H54 (cell line): Measurements from ENCODE around the gene AQP10.
"Not testable (repeated sequence)": the region's sequence is repeated elsewhere in the genome, so short reads cannot be mapped to it uniquely, and the experiment has no call there.

ENCODE experiments used
- DNase-seq: peaks from one replicate; pipeline ENCODE4 v3.0.0; 2011; ENCODE audit warnings: low spot score, mixed read lengths; ENCODE audit not compliant: insufficient read length
- FAIRE-seq: peaks from 3 replicates; lab custom pipeline; 2011; peaks lifted over from hg19 to GRCh38; lab: Jason Lieb, UNC
- POLR2A ChIP-seq: IDR thresholded peaks from 2 replicates; pipeline ENCODE4 v1.6.1; 2011; ENCODE audit warnings: low read depth, mild to moderate bottlenecking, low read length

AQP10 gene

DNA sequence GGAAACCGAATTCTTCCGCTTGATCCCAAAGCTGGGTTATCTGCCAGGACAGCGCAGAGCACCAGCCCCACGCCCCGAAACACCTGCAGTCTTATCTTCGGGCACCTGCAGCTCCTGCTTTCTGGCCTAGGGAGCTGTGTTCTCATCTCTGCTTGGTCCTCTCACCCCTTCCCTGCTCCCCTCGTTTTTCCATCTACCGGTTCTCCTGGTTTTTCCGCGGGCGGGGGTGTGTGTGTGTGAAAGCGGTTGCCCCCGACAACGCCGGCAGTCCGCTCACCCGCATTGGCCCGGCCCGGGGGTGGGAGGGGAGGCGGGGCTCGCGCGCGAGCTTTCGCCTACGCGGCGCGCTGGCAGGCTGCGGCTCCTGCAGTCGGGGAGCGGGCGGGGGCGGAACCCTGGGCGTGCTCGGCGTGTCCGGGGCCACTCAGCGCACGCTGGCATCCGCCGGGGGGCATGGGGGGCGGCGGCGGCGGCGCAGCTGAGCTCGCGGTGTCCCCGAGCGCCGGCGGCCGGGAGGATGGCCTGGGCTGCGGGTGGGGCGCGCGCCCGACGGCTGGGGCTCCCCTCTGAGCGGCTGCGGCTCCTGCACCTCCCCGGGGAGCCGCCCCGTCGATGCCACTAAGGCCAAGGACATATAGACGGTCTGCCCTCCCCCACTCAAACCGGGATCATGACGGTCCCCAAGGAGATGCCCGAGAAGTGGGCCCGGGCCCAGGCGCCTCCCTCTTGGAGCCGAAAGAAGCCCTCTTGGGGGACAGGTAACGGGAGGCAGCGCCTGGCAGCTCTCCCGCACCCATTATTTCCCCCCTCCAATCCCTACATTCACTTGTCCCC, 7.6 kb downstream of the AQP10 start:
- DNase-seq = peak; percentile 53
- TF ChIP-seq POLR2A = 0 out of 2 replicates have a peak, but pooled peaks have one; percentile 8
- FAIRE-seq = no peak

DNA sequence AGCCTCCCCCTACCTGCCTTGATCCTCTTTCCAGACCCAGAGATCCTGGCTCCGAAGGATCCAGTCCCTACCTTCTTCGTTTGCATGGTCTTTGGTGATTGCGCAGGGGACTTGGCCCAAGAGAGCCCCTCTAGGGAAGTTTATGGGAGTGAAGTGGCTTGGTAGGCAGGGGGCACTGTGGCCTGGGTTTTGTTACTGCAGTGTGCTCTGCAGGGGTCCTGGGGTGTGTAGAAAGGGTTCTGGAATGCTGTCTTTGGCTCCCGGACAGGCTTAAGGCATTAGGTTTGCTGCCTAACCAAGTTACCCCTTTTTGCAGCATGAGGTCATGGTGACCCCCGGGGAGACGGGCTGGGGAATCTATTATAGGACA, 8.2 kb downstream of the AQP10 start:
- no peak for DNase-seq
- no peak for FAIRE-seq

DNA sequence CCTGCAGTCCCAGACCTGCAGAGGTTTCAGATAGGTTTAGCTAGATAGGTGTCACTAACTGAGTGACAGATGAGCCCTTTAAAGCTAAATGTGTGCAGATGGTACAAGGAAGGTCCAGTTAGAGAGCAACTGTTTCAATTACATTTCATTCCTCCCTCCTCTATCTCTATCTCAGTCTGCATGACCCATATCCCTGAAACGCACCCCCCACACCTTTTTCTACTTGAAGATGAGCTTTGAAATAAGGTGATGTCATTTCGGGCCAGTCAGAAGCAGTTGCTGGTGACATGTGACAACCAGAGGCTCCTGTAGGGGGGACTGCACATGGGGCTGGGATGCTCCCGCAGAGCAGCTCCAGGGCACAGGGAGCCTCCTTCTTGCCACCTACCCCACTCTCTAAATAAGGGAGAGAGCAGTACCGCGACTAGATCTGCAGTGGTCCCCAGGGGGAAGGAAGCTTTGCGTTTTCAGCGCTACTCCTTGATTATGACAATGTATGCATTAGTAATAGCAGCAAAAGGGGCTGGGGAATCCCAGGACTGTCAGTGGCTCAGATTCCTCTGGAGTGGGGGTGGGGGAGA, 8.7 kb downstream of the AQP10 start:
- FAIRE-seq (no peak), DNase-seq (no peak)
- TF ChIP-seq POLR2A = no peak

More for the DNA sequence above, 8.2 kb downstream of the AQP10 start:
- no peak for TF ChIP-seq POLR2A

DNA sequence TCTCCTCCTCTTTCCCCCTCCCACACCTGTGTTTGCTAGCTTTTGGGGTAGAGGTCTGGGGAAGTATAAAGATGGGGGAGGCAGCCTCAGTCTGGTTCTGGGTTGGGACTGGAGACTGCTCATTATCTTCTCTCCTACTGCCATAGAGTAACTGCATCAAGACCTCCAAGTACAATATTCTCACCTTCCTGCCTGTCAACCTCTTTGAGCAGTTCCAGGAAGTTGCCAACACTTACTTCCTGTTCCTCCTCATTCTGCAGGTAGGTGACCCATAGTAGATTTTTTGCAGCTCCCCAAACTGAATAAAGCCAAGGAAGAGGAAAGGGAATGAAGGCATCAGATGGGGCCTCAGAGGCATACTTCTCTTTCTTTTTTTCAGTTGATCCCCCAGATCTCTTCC, 9.8 kb downstream of the AQP10 start:
- no peak for TF ChIP-seq POLR2A

DNA sequence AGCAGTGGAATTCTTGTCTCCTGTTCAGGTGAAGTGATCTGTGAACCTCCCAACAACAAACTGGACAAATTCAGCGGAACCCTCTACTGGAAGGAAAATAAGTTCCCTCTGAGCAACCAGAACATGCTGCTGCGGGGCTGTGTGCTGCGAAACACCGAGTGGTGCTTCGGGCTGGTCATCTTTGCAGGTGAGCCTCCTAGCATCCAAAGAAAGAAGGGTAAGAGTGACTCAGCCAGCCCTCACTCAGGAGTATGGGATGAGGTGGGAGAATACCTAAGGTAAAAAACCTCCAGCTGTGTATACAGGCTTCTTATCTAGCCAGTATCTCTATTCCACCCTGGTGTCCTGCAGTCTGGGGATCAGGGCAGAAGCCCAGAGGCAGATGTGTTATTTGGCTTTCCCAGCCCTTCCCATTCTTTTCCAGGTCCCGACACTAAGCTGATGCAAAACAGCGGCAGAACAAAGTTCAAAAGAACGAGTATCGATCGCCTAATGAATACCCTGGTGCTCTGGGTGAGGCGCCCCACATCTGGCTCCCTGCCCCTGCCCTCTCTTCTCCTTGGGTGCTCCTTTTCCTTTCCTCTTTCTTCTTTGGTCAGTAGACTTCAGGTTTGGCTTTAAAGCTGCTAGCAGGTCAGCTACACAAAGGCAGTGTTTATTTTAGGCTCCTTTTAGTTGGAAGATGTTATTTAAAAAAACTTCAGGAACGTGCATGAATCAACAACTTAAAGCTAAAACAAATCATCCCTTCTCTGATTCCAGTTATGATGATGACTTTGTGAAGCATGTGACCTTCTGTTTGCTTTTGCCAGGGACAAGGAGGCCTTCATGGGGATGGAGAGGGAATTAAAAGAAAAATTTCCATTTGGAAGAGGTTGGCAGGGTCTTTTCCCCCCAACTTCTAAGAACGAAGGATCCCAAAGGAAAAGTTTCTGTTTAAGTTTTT, 13.5 kb downstream of the AQP10 start:
- TF ChIP-seq POLR2A = no peak
- FAIRE-seq = no peak
- no peak for DNase-seq

More for the DNA sequence above, 9.8 kb downstream of the AQP10 start:
- DNase-seq (no peak), FAIRE-seq (no peak)

DNA sequence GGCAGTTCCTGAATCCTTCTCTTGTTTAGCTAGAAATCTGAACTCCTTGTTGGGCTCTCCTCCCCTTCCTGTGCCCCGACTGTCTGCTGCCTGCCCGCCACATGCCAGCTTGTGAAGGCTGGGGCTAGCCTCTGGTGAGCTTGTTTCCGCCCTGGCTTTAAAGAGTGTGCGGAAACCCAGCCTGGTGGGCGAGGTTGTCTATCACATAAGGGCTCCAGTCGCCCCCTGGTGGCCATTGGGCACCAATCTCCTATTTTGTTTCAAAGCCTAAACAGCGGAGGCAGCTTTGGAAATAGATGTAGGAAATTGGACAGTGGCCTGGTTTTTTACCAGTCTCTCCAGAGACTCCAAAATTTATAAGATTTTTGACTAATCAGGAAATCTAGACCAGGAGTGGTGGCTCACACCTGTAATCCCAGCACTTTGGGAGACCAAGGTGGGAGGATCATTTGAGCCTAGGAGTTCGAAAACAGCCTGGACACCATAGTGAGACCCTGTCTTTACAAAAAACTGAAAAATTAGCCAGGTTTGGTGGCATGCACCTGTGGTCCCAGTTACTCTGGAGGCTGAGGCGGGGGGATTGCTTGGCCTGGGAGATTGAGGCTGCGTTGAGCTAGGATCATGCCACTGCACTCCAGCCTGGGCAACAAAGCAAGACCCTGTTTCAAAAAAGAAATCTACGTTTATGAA, 14.3 kb downstream of the AQP10 start:
- DNase-seq (peak; percentile 78), FAIRE-seq (no peak)
- no peak for TF ChIP-seq POLR2A

DNA sequence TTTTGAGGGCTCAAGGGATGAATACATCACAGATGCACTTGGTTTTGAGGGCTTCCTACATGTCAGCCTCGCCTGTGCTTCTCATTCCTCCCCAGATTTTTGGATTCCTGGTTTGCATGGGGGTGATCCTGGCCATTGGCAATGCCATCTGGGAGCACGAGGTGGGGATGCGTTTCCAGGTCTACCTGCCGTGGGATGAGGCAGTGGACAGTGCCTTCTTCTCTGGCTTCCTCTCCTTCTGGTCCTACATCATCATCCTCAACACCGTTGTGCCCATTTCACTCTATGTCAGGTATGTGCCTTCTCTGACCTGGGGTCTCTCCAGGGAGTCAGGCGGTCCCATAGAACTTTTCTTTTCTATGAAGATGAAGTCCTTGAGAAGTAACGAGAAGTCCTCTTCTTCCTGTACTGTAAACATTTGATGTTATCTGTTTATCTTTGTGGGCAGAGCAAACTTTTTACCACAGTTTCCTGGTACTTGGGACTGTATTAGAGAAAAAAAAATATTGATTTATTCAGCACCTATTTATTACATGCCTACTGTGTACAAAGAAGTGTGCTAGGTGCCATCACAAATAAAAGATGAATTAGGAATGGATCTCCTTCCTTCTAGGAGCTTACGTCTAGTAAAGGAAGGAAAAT, 16.5 kb downstream of the AQP10 start:
- FAIRE-seq (no peak), DNase-seq (no peak)
- no peak for TF ChIP-seq POLR2A

DNA sequence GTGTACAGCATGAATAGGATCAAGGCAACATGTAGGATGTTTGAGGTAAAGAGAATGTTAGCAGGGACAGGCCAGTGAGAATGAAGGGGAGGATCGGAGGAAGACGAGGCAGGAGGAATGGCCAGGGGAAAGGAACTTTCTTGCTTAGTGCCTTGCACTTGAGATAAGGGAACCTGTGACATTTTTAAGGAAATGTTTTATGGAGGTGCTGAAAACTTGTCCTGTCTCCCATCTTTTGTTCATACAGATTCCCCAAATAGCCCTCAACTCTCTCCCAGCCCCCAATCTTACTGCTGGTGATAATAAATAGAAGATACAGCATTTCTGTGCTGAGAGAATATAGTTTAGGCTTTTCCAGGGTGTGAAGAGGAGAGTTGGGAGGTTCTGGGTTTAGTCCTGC, 18.0 kb downstream of the AQP10 start:
- no peak for FAIRE-seq
- no peak for DNase-seq
- no peak for TF ChIP-seq POLR2A

DNA sequence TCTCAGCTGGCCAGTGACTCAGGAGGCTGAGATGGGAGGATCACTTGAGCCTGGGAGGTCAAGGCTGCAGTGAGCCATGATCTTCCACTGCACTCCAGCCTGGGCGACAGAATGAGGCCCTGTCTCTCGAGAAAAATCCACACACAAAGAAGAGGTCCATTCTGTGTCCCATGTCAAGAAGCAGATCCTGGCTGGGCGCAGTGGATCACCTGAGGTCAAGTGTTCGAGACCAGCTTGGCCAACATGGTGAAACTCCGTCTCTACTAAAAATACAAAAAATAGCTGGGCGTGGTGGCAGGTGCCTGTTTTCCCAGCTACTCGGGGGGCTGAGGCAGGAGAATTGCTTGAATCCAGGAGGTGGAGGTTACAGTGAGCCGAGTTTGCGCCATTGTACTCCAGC, 20.5 kb downstream of the AQP10 start:
- not testable (repeated sequence) for DNase-seq, FAIRE-seq

DNA sequence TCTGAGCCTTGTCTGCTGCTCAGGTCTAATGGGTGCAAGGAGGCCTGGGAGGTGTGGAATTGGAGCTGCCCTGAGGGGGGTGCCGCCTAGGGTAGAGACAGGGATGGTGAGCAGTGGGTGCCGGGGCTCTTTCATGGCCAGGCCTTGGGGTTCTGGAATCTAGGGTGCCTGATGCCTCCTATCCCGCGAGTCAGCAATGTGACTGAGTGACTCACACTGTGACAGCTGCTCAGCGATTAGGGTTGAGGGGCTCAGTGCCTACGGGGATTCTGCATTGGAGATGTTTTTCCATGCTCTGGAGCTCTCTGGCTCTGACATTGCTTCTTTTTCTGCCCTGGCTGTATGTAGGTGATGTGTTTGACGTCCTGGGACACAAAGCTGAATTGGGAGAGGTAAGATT, 21.2 kb downstream of the AQP10 start:
- TF ChIP-seq POLR2A = no peak
- no peak for DNase-seq
- no peak for FAIRE-seq

DNA sequence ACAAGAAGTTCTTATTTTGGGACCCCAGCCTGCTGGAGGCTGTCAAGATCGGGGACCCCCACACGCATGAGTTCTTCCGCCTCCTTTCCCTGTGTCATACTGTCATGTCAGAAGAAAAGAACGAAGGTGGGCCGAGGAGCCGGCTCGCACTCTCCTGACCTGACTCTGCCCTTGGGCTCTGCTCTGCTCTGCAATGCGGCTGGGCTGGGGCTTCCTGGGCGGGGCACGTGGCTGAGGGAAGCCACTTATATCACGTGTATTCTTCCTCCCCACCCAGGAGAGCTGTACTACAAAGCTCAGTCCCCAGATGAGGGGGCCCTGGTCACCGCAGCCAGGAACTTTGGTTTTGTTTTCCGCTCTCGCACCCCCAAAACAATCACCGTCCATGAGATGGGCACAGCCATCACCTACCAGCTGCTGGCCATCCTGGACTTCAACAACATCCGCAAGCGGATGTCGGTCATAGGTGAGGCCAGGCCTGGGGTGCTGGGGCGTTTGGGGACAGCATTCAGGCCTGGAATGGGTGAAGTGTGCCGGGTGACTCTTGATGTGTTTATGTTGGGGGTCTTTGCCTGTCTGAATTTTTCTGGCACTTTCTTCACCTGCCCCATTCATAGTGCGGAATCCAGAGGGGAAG, 22.1 kb downstream of the AQP10 start:
- DNase-seq = no peak
- no peak for TF ChIP-seq POLR2A
- no peak for FAIRE-seq

DNA sequence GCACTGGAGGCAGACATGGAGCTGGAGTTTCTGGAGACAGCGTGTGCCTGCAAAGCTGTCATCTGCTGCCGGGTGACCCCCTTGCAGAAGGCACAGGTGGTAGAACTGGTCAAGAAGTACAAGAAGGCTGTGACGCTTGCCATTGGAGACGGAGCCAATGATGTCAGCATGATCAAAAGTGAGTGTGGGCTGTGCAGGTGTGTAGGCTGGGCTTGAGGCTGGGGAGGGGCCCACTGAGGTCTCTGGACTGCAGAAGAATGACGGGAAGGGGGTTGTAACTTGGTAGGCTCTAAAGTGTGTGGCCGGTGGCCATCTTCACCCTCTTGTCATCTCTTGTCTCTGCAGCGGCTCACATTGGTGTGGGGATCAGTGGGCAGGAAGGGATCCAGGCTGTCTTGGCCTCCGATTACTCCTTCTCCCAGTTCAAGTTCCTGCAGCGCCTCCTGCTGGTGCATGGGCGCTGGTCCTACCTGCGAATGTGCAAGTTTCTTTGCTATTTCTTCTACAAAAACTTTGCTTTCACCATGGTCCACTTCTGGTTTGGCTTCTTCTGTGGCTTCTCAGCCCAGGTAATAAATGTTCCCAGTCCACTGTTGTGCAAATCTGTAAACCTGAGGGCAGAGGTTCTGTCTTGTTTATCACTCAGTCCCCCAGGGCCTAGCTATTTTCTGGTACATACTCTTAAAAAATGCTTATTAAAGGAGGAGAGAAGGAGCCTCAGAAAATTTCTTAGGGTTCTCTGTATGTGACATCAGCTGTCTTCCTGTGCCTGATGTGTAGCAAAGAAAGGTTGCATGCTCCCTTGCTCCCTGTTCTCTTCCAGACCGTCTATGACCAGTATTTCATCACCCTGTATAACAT, 24.3 kb downstream of the AQP10 start:
- DNase-seq = no peak
- no peak for TF ChIP-seq POLR2A
- no peak for FAIRE-seq
